GM12872 (cell line): ENCODE results near the gene ARHGDIA.

Experiments used
- CTCF ChIP-seq: IDR thresholded peaks from 3 replicates; pipeline ENCODE4 v1.5.1; 2011; ENCODE audit warnings: low read depth, mild to moderate bottlenecking, low read length, moderate library complexity; ENCODE audit not compliant: insufficient read depth

Gene ARHGDIA

GRCh38 chr17:81888988-81889595 lies 18.0 kb upstream of the ARHGDIA start:
- no peak for TF ChIP-seq CTCF

- no peak for TF ChIP-seq CTCF
Observed at GRCh38 chr17:81888105-81888987, 17.2 kb upstream of the ARHGDIA start.

DNA sequence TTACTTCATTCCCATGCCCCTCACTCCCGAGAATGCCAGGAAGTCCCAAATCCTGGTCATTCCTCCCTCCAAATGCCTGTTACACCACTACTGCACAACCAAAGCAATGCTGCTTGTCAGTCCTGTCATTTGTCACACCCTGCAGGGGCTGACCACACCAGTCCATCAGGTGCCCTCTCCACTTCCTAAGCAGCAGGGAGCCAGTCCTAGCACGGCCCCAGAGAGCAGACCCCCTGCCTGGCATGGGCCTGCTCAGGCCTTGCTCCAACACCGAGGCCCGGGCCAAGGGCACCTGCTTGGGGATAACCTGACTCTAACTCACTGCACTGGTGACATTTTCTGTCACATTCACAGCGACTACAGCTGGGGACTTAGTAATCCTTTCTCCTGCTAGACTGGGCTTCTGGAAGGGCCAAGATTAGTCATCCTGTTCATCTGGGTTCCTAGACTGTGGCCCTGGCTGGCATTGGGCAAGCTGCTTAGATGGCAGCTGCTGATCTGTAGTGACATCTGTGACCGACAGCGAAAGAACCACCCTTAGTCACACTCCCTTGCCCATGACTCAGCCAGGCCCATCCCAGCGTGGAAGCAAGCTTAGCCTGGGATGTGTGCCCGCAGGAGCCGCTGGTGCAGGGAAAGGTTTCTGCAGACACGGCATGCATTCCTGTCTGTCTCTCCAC lies 14.9 kb upstream of the ARHGDIA start:
- no peak for TF ChIP-seq CTCF

- TF ChIP-seq CTCF: no peak
Observed at GRCh38 chr17:81885454-81885853, 14.3 kb upstream of the ARHGDIA start.

DNA sequence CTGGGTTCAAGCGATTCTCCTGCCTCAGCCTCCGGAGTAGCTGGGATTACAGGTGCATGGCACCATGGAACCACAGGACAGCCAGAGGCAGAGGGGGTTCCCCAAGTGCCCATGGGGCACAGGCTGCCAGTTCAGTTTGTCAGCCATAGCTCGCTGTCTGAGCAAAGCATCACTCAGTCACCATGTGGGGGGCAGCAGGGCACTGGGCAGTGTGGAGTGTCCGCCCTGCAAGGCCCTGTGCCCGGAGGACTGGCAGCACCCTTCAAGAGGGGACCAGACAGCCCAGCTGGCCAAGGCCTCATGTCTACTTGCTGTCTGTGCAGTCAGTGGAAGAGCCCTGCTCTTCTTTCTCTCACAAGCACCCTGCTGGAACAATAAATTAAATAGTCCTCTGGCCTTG lies 13.8 kb upstream of the ARHGDIA start:
- TF ChIP-seq CTCF: no peak

- no peak for TF ChIP-seq CTCF
Observed at GRCh38 chr17:81884520-81884919, 13.4 kb upstream of the ARHGDIA start.

- TF ChIP-seq CTCF: no peak
Observed at GRCh38 chr17:81879121-81879520, 8.0 kb upstream of the ARHGDIA start.
